H7 (cell line): ENCODE results near the gene CPA5. TPM values are rescaled to one million over a fixed set of nuclear protein-coding genes. Genes with fewer than 3 reads are reported as not detected.
"Not testable (repeated sequence)": the region's sequence is repeated elsewhere in the genome, so short reads cannot be mapped to it uniquely, and the experiment has no call there.

Experiments used
- DNase-seq: peaks from one replicate; pipeline ENCODE4 v3.0.0; 2012
- H3K27me3 ChIP-seq: 2 replicates; pipeline ENCODE4 v1.6.0; 2011; ENCODE audit warnings: mild to moderate bottlenecking, low read length; ENCODE audit not compliant: control insufficient read depth, insufficient read depth
- H3K36me3 ChIP-seq: replicated peaks from 2 replicates; pipeline ENCODE4 v1.5.1; 2011; ENCODE audit warnings: low read length; ENCODE audit not compliant: control insufficient read depth, insufficient read depth
- H3K4me3 ChIP-seq: 2 replicates; pipeline ENCODE4 v1.5.1; 2011; ENCODE audit warnings: low read depth, mild to moderate bottlenecking, control low read depth, low read length, moderate library complexity; ENCODE audit not compliant: insufficient read depth
- total RNA-seq: library from RNA; depleted of rRNA; stranded (reverse); fragments of >200 nt; shearing (Covaris generic); gene quantifications from 2 replicates; pipeline ENCODE4 v1.2.3, GENCODE V29; 2014

Gene CPA5
- total RNA-seq, 1 experiment from 2014 or later: 0.24 TPM

- no peak for DNase-seq
- H3K36me3 ChIP-seq: no peaks in the 10 kb centered on the region
- H3K27me3 ChIP-seq: no peaks in the 10 kb centered on the region
- H3K4me3 ChIP-seq: no peak overlapping the region
Observed at GRCh38 chr7:130314305-130314704, 30.3 kb upstream of the CPA5 start.

GRCh38 chr7:130319541-130319940, 25.1 kb upstream of the CPA5 start:
- Histone ChIP-seq H3K36me3 (no peaks in the 10 kb centered on the region), H3K4me3 (no peak overlapping the region), H3K27me3 (no peaks in the 10 kb centered on the region)
- no peak for DNase-seq

GRCh38 chr7:130321542-130322229, 22.9 kb upstream of the CPA5 start:
- not testable (repeated sequence) for H3K36me3 ChIP-seq, H3K4me3 ChIP-seq, H3K27me3 ChIP-seq, DNase-seq

- Histone ChIP-seq H3K27me3 (no peaks in the 10 kb centered on the region), H3K36me3 (no peaks in the 10 kb centered on the region), H3K4me3 (no peak overlapping the region)
- DNase-seq: no peak
Observed at GRCh38 chr7:130322615-130323014, 22.0 kb upstream of the CPA5 start.

- Histone ChIP-seq H3K36me3 (no peaks in the 10 kb centered on the region), H3K27me3 (no peaks in the 10 kb centered on the region)
- DNase-seq: no peak
Observed at GRCh38 chr7:130324306-130324943, 20.2 kb upstream of the CPA5 start.

GRCh38 chr7:130329681-130330080, 14.9 kb upstream of the CPA5 start:
- Histone ChIP-seq H3K27me3 (no peaks in the 10 kb centered on the region), H3K4me3 (no peak overlapping the region), H3K36me3 (no peaks in the 10 kb centered on the region)
- no peak for DNase-seq

More at GRCh38 chr7:130324306-130324943, 20.2 kb upstream of the CPA5 start:
- no peak overlapping the region for H3K4me3 ChIP-seq

GRCh38 chr7:130332259-130333053, 12.2 kb upstream of the CPA5 start:
- H3K4me3 ChIP-seq: no peak overlapping the region
- no peak for DNase-seq
- no peaks in the 10 kb centered on the region for H3K27me3 ChIP-seq
- H3K36me3 ChIP-seq: no peaks in the 10 kb centered on the region

GRCh38 chr7:130333832-130334231, 10.8 kb upstream of the CPA5 start:
- Histone ChIP-seq H3K4me3 (no peak overlapping the region), H3K27me3 (no peaks in the 10 kb centered on the region), H3K36me3 (no peaks in the 10 kb centered on the region)
- no peak for DNase-seq

- Histone ChIP-seq H3K27me3 (no peaks in the 10 kb centered on the region), H3K36me3 (no peaks in the 10 kb centered on the region), H3K4me3 (no peak overlapping the region)
- no peak for DNase-seq
Observed at GRCh38 chr7:130334274-130334673, 10.3 kb upstream of the CPA5 start.

- no peak overlapping the region for H3K4me3 ChIP-seq
- DNase-seq: no peak
Observed at GRCh38 chr7:130337410-130337971, 7.1 kb upstream of the CPA5 start.

GRCh38 chr7:130338233-130338632, 6.4 kb upstream of the CPA5 start:
- peak; percentile 58 for DNase-seq
- Histone ChIP-seq H3K4me3 (no peak overlapping the region), H3K36me3 (no peaks in the 10 kb centered on the region), H3K27me3 (no peaks in the 10 kb centered on the region)

More at GRCh38 chr7:130337410-130337971, 7.1 kb upstream of the CPA5 start:
- Histone ChIP-seq H3K27me3 (no peaks in the 10 kb centered on the region), H3K36me3 (no peaks in the 10 kb centered on the region)

GRCh38 chr7:130341882-130342281, 2.7 kb upstream of the CPA5 start:
- H3K36me3 ChIP-seq: no peaks in the 10 kb centered on the region
- no peaks in the 10 kb centered on the region for H3K27me3 ChIP-seq
- H3K4me3 ChIP-seq: no peak overlapping the region
- DNase-seq: no peak

- Histone ChIP-seq H3K27me3 (no peaks in the 10 kb centered on the region), H3K4me3 (no peak overlapping the region), H3K36me3 (no peaks in the 10 kb centered on the region)
- no peak for DNase-seq
Observed at GRCh38 chr7:130342701-130343380, 1.8 kb upstream of the CPA5 start.

- DNase-seq: no peak
- H3K4me3 ChIP-seq: no peak overlapping the region
- H3K36me3 ChIP-seq: no peaks in the 10 kb centered on the region
- no peaks in the 10 kb centered on the region for H3K27me3 ChIP-seq
Observed at GRCh38 chr7:130345136-130345535, 520 bp downstream of the CPA5 start.
